NCI-H460 (cell line): ENCODE results near the gene UBAP2L. TPM values are rescaled to one million over a fixed set of nuclear protein-coding genes. Genes with fewer than 3 reads are reported as not detected.
"Not testable (repeated sequence)": the region's sequence is repeated elsewhere in the genome, so short reads cannot be mapped to it uniquely, and the experiment has no call there.

ENCODE experiments used
- DNase-seq: peaks from one replicate; pipeline ENCODE4 v3.0.0-alpha.2; 2016; ENCODE audit warnings: low read depth; ENCODE audit errors: extremely low read depth
- total RNA-seq: library from RNA; depleted of rRNA; stranded (reverse); fragments of >200 nt; shearing (Covaris generic); gene quantifications from 2 replicates; pipeline ENCODE4 v1.2.3, GENCODE V29; 2014

The UBAP2L gene
- total RNA-seq, 1 experiment from 2014 or later = 95.5 TPM

DNA sequence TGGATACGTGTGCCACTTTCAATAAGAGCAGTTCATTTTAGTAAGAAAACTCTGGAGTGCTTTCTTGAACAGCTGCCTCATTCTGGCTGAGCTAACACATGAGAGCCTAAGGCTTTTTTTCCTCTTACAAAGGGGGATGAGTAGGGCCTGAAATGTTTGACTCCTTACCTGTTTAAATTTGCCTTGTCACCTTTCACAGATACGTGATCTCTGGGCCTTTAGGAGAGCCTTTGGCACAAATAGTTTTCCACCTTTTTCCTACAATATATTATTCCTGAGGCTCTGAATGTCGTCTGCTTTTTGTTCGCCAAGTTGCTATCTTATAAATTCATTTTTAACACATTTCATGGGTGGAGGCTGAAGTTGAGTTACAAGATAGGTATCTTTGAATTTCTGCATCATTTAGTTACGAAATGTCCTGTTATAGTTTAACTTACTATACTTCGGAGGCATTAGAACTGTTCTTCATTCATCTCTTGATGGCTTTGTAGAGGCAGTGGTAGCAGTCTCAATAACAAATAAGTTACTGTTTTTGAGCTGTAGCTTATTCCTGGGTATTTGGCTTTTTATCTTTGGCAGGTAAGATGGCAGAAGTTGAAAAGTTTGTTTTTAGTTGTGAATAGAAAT lies 17.2 kb downstream of the UBAP2L start:
- no peak for DNase-seq

DNA sequence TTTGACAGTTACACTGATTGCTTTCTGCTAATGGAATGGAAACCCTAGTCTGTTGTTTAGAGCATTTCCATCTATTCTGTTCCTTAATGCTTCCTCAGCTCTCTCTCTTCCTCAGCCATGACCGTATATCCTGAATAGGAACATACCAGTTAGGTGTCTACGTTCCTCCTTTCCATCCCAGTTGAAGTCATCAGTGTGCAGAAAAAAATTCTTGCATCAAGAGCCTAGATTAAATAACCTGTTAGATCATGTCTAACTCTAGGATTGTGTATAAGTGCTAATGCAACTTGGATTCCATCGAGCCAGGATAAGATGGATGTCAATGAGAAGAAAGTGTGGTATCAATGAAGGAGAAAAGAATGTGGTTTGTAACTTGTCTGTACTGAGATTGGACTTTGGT lies 18.7 kb downstream of the UBAP2L start:
- DNase-seq = no peak

DNA sequence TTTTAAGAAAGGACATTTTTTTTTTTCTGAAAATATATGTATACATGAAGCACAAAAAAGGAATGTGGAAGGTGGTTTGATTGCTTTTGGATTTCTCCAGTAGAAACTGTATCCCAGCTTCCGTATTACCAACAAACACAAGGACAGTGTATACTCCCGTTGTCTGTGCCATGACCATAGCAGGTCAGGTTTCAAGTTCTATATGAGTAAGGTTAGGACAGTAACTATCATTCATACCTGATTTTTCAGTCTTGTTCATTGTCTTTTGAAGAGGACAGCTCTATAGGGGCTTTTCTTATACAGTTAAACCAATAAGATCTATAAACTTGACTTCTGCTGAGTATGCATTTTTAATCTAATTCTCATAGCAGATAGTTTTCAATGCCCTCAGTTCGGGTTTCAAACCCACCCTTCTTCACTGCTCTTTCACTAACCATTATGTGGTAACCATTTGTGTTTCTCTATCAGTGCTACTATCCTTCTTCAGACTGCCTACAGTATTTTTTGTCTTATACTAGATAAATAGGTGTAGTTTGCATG lies 19.6 kb downstream of the UBAP2L start:
- no peak for DNase-seq

DNA sequence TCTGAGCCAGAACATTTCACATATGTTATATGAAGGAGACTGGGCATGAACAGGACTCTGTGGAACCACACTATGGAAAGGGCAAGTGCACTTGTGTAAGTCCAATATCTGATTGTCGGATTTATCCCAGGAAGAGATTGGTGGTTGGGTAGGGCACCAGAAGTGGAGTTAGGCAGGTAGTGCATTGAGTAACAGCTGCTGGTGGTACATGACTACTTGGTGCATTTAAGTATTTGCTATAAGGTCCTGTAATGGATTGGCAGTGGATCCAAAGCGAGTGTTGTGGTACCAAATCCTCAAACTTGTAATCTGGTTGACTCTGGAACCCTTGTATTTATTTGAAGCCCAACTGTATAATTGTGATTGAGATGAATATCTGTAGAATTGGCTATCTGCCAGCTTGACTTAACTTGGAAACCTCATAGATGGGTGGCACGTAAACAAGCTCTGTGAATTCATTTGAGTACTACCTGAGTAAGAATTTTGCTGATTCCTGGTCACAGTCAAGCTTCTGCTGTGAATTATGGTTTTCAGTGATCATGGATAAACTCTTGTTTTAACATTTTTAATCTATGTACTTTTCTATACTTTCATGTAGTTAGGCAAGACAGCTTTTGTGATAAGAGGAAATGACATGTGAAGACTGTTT lies 21.1 kb downstream of the UBAP2L start:
- no peak for DNase-seq

DNA sequence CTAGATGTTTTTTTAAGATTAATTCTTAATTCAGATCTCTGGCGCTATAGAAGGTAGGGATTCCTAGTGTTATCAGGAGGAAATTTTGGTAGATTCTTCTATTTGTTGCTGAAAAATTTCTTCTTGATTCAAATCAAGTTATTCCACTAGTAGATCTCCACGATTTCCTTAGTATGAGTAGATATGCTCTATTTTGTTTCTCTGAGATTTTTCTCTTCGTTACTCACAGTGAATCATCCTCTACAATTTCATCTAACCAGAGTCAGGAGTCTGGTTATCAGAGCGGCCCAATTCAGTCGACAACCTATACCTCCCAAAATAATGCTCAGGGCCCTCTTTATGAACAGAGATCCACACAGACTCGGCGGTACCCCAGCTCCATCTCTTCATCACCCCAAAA lies 32.9 kb downstream of the UBAP2L start:
- DNase-seq = no peak

DNA sequence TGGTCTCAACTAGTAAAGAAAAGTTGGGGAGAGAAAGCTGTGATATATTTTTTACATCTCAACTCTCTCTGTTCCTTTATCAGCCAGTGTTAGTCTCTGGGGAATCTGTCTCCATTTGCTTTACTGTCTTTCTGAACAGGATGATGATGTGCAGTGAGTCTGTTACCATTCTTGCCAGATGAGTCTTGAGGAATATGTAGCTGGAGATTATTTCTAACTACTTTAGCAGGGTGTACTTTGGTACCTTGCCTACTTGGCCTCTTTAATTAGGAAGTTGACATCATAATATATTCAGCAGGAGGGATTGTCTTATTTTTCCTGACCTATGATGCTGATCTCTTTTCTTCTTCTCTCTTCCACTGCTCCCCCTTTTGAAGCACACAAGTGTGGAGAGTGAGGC lies 35.9 kb downstream of the UBAP2L start:
- DNase-seq = no peak

DNA sequence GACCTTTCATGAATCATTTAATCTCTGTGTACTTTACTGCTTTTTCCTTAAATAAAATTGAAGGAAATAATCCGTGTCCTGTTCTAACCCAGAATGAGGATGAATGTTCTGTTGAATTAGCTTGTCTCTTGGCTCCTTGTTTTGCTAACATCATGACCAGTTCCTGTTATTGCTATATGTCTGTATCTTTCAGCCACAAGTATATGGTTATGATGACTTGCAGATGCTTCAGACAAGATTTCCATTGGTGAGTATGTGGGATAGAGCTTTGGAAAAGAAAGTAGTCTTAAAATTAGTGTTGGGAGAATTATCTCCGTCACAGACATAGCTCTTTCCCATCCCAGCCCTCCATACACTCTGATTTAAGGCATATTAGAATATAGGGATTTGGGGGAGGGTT lies 38.0 kb downstream of the UBAP2L start:
- no peak for DNase-seq

DNA sequence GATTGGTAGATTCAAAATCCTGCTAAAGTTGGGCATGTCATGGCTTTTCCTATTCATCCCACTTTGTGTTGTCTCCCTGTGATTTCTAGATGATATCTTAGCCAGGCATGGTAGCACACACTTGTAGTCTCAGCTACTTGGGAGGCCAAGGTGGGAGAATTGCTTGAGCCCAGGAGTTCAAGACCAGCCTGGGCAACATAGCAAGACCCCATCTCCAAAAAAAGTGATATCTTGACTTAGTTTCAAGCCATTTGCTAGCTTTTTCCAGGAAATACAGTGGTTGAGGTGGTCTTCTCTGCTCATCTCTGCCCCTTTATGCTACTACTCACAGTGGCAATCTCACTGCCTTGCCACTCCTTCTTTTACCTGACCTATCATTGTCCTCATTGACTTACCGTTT lies 39.4 kb downstream of the UBAP2L start:
- no peak for DNase-seq

DNA sequence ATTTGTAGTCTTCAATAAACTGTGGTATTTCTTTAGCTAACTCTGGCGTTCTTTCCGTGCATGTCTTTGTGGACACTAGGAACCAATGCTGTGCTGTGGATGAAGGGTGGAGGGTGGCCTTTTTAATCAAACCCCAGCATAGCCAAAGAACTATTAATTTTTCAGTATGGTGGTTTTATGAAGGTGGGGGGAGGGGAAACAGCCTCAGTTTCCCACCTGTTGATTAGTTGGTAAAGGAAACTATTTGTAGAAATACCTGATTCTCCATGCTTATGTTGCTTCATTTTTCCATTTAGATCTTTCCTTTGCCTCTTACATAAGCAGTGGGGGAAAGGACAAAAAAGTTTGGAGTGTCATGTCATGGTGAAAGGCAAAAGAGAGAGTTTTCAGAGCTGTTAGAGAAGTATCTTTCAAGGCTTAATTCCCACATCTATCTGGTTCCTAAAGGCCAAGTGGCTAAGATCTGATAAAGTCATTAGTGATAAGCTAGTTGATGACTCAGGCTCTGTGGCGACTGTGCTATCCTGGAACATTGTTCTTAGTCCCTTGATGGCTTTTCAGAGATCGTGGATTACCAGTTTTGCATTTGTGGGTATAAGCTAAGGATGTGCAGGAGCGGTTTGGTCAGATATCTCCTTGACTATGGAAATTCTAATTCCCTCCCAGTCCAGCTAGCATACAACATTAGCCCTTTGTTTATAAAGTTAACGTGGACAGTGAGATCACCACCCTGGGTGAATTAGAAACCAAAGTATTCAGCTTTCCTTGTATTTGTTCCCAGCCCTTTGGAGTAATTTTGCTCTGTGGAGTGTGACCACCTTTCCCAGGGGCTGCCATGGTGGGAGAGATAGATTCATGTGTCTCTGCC lies 42.9 kb downstream of the UBAP2L start:
- DNase-seq = no peak

DNA sequence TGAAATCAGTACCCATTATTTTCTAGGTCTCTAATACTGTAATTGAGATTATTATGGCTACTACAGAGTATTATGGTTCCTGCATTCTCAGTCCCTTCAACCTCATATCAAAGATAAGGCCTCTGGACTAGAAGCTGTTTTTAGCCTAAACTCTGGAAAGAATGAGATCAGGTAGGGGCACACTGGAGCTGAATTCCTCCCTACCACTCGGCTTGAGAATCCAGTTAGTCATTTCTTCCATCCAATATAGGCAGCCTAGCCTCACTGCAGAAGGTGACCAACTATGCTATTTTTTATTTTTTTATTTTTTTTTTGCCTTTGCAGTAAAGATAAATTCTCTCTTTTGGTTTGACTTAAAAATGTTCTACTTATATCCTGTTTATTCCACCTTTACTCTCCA lies 43.7 kb downstream of the UBAP2L start:
- no peak for DNase-seq

DNA sequence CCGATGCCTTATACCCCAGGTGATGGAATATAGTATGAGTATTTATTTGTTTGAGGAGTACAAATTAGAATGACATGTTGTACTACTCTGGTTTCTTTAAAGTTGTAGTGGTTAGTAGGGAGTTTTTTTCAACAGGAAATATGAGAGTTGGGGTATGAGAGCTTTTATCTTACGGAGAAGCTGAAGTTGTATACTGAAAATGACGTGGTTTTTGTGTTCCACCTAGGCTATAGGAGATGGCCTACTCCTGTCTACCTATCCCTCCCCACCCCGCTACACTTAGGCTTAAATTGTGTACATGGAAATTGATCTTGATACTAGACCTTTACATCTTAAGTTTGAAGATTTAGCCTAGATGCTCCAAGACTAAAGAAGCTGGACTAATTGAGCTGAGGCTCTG lies 44.8 kb downstream of the UBAP2L start:
- no peak for DNase-seq

DNA sequence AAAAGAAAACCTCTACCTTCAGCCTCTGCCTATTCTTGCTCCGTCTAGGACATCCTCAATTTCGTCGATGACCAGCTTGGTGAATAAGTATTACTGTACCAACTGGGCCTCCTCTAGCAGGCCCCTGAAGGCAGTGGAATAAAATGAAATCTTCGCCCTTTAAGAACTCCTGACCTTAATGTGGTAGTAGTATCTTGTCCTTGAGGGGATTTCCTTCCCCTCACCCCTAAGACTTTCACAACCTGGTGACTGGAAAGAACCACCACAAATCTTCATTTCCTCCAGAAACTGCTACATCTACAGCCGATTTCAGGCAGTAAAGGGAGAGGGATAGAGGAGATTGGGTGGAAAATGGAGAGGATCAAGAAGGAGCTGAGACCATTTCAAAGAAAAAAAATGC lies 50.1 kb downstream of the UBAP2L start:
- no peak for DNase-seq

DNA sequence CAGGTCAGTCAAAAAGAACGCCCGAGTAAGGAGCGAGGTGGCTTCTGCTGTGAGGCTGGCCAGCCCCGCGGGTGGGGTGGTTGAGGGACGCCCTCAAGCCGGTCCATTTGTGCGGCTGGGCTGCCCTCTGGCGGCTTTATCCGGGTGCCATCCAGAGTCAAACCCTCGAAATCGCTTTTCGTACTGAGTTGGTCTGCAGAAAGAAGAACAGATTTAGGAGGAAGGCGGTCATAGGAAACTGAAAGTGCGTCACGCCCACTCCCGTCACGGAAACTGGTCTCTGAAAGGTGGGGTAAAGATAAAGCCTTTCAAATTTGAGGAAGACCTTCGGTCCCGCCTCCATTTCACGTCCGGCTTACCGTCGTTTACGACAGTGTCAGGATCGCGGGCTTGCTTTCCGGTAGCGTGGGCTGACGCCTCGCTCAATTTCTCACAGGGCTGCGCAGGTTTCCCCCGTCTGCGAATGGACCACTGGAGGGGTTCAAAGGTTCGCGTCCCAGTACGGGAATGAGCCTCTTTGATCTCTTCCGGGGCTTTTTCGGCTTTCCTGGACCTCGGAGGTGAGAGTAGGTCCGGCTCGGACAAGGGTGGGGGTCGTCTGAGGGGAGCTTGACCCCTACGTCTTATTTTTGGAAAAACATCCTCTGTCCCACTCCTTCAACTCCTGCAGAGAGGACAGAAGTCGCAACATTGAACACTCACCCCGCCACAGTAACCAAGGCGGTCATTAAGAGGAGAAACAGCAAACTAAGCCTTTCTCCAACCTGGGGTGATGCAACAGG lies 51.7 kb downstream of the UBAP2L start, which contains the start of gene HAX1:
HAX1 (plus strand) TSS at position 413 of the 782 bp plus-strand sequence; CDS start at position 508, 95 bp downstream.
- peak; percentile 94 for DNase-seq

DNA sequence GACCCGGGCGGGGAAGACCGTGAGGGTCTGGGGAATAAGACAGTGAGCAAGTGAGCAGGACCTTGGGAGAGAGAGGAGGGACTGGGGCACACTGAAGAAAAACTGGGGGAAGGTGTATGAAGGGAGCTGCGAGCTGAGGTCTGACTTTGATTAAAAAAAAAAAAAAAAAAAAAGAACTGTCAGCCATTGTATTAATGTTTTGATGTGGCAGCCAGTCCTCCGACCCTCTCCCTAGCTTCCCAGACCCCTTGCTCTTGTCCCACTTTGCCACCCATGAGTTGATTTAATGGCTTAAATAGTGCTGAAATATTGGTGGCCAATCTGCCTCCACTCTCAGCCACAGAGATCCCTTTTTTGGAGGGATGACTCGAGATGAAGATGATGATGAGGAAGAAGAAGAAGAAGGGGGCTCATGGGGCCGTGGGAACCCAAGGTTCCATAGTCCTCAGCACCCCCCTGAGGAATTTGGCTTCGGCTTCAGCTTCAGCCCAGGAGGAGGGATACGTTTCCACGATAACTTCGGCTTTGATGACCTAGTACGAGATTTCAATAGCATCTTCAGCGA lies 52.3 kb downstream of the UBAP2L start:
- no peak for DNase-seq

DNA sequence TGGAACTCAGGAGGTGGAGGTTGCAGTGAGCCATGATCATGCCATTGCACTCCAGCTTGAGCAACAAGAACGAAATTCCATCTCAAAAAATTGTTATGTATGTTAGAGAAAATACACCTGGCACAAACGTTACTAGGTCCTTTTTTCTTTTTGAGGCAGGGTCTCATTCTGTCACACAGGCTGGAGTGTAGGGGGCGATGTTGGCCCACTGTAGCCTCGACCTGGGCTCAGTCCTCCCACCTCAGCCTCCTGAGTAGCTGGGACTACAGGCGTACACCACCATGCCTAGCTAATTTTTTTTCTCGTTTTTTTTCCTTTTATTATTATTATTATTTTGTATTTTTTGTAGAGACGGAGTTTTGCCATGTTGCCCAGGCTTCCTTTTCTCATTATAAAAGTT lies 56.0 kb downstream of the UBAP2L start:
- peak; percentile 25 for DNase-seq

DNA sequence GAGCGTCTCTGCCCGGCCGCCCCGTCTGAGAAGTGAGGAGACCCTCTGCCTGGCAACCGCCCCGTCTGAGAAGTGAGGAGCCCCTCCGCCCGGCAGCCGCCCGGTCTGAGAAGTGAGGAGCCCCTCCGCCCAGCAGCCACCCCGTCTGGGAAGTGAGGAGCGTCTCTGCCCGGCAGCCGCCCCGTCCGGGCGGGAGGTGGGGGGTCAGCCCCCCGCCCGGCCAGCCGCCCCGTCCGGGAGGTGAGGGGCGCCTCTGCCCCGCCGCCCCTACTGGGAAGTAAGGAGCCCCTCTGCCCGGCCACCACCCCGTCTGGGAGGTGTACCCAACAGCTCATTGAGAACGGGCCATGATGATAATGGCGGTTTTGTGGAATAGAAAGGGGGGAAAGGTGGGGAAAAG lies 66.8 kb downstream of the UBAP2L start:
- not testable (repeated sequence) for DNase-seq

DNA sequence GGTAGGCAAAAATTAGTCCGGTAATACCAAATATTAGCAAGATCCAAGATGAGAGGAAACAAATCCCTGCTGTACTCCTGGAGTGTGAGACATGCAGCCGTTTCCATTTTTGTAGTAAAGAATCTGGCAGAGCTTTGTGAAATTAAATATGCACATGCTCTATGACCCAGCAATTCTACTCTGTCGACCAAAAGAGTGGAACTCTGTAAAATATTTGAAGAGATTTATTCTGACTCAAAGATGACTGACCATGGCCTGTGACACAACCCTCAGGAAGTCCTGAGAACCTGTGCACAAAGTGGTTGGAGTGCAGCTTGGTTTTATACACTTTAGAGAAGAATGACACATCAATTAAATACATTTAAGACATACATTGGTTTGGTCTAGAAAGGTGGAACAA lies 67.9 kb downstream of the UBAP2L start:
- DNase-seq = no peak

DNA sequence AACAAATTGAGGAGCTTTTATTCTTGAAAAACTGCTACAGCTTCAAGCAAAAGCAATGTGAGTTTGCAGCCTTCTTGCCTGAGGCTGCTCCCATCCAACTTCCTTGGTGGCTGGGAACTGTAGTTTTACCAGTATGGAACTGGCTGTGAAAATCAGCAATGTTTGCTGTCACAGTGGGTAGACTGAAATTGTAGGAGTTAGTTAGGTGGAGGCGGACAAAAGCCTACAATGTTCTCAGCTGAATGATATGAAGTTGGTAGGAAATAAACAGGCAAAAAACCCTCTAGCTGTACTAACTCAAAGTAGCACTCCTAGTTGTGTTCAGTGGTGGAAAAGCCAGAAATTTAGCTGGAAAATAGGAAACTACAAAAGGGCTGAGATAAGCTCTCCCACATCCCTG lies 70.2 kb downstream of the UBAP2L start:
- no peak for DNase-seq

DNA sequence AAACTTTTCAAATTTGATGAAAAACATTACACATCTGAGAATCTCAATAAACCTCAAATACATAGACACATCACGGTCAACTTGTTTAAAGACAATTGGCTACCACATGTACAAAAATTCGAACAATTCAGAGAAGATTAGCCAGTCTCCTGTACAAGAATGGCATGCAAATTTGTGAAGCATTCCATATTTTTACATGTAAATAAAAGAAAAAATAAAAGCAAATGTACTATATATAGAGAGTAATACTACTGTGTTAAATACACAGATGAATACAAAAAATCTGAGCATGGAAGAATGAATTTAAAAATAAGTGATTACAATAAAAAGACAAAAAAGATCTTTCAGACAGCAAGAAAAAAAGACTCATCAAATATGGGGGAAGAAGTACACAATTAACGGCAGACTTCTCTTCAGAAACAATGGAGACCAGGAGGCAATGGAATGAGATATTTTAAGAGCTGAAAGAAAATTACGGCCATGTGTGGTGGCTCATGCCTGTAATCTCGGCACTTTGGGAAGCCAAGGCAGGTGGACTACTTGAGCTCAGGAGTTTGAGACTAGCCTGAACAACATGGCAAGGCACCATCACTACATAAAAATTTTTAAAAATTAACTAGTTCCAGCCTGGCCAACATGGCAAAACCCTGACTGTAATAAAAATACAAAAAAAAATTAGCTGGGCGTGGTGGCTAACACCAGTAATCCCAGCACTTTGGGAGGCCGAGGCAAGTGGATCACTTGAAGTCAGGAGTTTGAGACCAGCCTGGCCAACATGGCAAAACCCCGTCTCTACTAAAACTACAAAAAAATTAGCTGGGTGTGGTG lies 74.9 kb downstream of the UBAP2L start:
- DNase-seq = no peak
